SK-N-SH (cell line): ENCODE data around the gene CCDC89. TPM values are rescaled to one million over a fixed set of nuclear protein-coding genes. Genes with fewer than 3 reads are reported as not detected.

ENCODE experiments used
- CTCF ChIA-PET: fragments of 300-600, 350-600 bp; formaldehyde crosslinking; extraction: SDS; loops from one replicate; lab custom pipeline; 2021; lab: Yijun Ruan, JAX
- POLR2A ChIA-PET: fragments of 350-600 bp; sonication (Branson Sonifier 250); formaldehyde crosslinking; extraction: SDS; loops from one replicate; lab custom pipeline; 2020; ENCODE audit warnings: antibody characterized with exemption, inconsistent platforms; lab: Yijun Ruan, JAX
- DNase-seq: peaks from one replicate; pipeline ENCODE4 v3.0.0; 2012
- H2AFZ ChIP-seq: fragments of 200-600 bp; sonication (generic); 2 replicates; pipeline ENCODE4 v1.8.1; 2016; ENCODE audit warnings: antibody characterized with exemption, mild to moderate bottlenecking, low read depth
- H3F3A ChIP-seq: fragments of 200-600 bp; sonication (generic); replicated peaks from 2 replicates; pipeline ENCODE3; 2016; ENCODE audit warnings: antibody characterized with exemption, mild to moderate bottlenecking; ENCODE audit not compliant: insufficient read depth
- H3K27ac ChIP-seq, 2 experiments: fragments of 200-500 bp in 1 of 2; fragments of 200-600 bp in 1 of 2; sonication (Bioruptor generic) in 1 of 2; sonication (generic), shearing (Covaris generic) in 1 of 2; 2 replicates each; pipeline versions ENCODE4 v1.5.1 to v1.6.1; 2014 to 2016; ENCODE audit warnings: low read depth in 2 of 2, inconsistent platforms in 1 of 2, low read length in 1 of 2, mild to moderate bottlenecking in 1 of 2, mixed read lengths in 1 of 2
- H3K27me3 ChIP-seq: fragments of 200-600 bp; sonication (generic), shearing (Covaris generic); 2 replicates; pipeline ENCODE4 v1.6.1; 2016; ENCODE audit warnings: mixed run types; ENCODE audit not compliant: insufficient read depth
- H3K36me3 ChIP-seq, 2 experiments: fragments of 200-500 bp in 1 of 2; fragments of 200-600 bp in 1 of 2; sonication (Bioruptor generic) in 1 of 2; sonication (generic) in 1 of 2; replicated peaks in 1 of 2; 2 replicates each; pipeline versions ENCODE3 to v1.5.1; 2014 to 2016; ENCODE audit warnings: low read length in 1 of 2, mild to moderate bottlenecking in 1 of 2; ENCODE audit not compliant: insufficient read depth in 2 of 2, control insufficient read depth in 1 of 2
- H3K4me1 ChIP-seq, 2 experiments: fragments of 200-500 bp in 1 of 2; fragments of 200-600 bp in 1 of 2; sonication (Bioruptor generic) in 1 of 2; sonication (generic), shearing (Covaris generic) in 1 of 2; 2 replicates each; pipeline versions ENCODE4 v1.5.1 to v1.6.1; 2014 to 2016; ENCODE audit warnings: low read depth in 1 of 2, low read length in 1 of 2, mixed run types in 1 of 2; ENCODE audit not compliant: insufficient read depth in 2 of 2, control insufficient read depth in 1 of 2
- H3K4me2 ChIP-seq: fragments of 200-600 bp; sonication (generic), shearing (Covaris generic); 2 replicates; pipeline ENCODE4 v1.6.1; 2017; ENCODE audit warnings: mixed run types
- H3K4me3 ChIP-seq, 2 experiments: fragments of 200-500 bp in 1 of 2; fragments of 200-600 bp in 1 of 2; sonication (Bioruptor generic) in 1 of 2; sonication (generic), shearing (Covaris generic) in 1 of 2; 2 replicates each; pipeline versions ENCODE4 v1.5.1 to v1.8.1; 2014 to 2016; ENCODE audit warnings: low read depth in 2 of 2, inconsistent platforms in 1 of 2, low read length in 1 of 2, mild to moderate bottlenecking in 1 of 2, mixed read lengths in 1 of 2, moderate library complexity in 1 of 2
- H3K79me2 ChIP-seq: fragments of 200-600 bp; sonication (generic); 2 replicates; pipeline ENCODE4 v1.8.1; 2017; ENCODE audit warnings: mild to moderate bottlenecking; ENCODE audit not compliant: insufficient read depth
- H3K9ac ChIP-seq: fragments of 200-600 bp; sonication (generic); 2 replicates; pipeline ENCODE4 v1.6.1; 2017; ENCODE audit warnings: mixed run types
- H3K9me2 ChIP-seq: fragments of 200-600 bp; sonication (generic); 2 replicates; pipeline ENCODE4 v1.6.1; 2017; ENCODE audit warnings: mixed run types
- H3K9me3 ChIP-seq: fragments of 200-600 bp; sonication (generic); 2 replicates; pipeline ENCODE4 v1.6.1; 2017; ENCODE audit warnings: mixed run types, mild to moderate bottlenecking, moderate library complexity
- H4K20me1 ChIP-seq: fragments of 200-600 bp; sonication (generic); 2 replicates; pipeline ENCODE4 v1.6.1; 2017; ENCODE audit warnings: mild to moderate bottlenecking, mixed run types; ENCODE audit not compliant: insufficient read depth
- CHD2 ChIP-seq: fragments of 150-350 bp; IDR thresholded peaks from 2 replicates; pipeline ENCODE4 v1.6.1; 2018; ENCODE audit warnings: low read length; ENCODE audit not compliant: partially characterized antibody
- EZH2phosphoT487 ChIP-seq: fragments of 200-600 bp; sonication (generic); IDR thresholded peaks from 2 replicates; pipeline ENCODE4 v1.6.1; 2017; ENCODE audit warnings: low read depth, mixed run types, mild to moderate bottlenecking, antibody characterized with exemption, moderate library complexity, borderline replicate concordance
- FOSL2 ChIP-seq: IDR thresholded peaks from 2 replicates; pipeline ENCODE4 v1.4.0; 2012; ENCODE audit warnings: low read depth, mild to moderate bottlenecking, moderate library complexity, borderline replicate concordance
- FOXJ3 ChIP-seq: sonication (generic); formaldehyde crosslinking; IDR thresholded peaks from 2 replicates; pipeline ENCODE4 v1.5.1; 2020; ENCODE audit warnings: mild to moderate bottlenecking, missing genetic modification reagents
- GABPA ChIP-seq: IDR thresholded peaks from 2 replicates; pipeline ENCODE4 v1.4.0; 2012; ENCODE audit warnings: low read depth, mild to moderate bottlenecking
- GATA2 ChIP-seq: sonication (generic); formaldehyde crosslinking; IDR thresholded peaks from 2 replicates; pipeline ENCODE4 v1.5.0; 2020; ENCODE audit warnings: mild to moderate bottlenecking, missing genetic modification reagents
- JUND ChIP-seq: IDR thresholded peaks from 2 replicates; pipeline ENCODE4 v1.4.0; 2012
- MAX ChIP-seq: IDR thresholded peaks from 2 replicates; pipeline ENCODE4 v1.4.0; 2012; ENCODE audit warnings: low read depth
- MEF2A ChIP-seq: IDR thresholded peaks from 2 replicates; pipeline ENCODE4 v1.4.0; 2012; ENCODE audit warnings: low read depth, borderline replicate concordance
- NFIC ChIP-seq: IDR thresholded peaks from 2 replicates; pipeline ENCODE4 v1.4.0; 2012; ENCODE audit warnings: borderline replicate concordance
- NRF1 ChIP-seq: IDR thresholded peaks from 2 replicates; pipeline ENCODE4 v1.6.1; 2012; ENCODE audit warnings: low read depth, mild to moderate bottlenecking, low read length
- POLR2AphosphoS5 ChIP-seq: IDR thresholded peaks from 2 replicates; pipeline ENCODE4 v1.6.1; 2012; ENCODE audit warnings: low read depth, low read length
- RAD21 ChIP-seq: IDR thresholded peaks from 2 replicates; pipeline ENCODE4 v1.6.1; 2012; ENCODE audit warnings: mild to moderate bottlenecking, low read length
- RXRA ChIP-seq: IDR thresholded peaks from 2 replicates; pipeline ENCODE4 v1.4.0; 2012; ENCODE audit warnings: low read depth, mild to moderate bottlenecking, borderline replicate concordance
- SIN3A ChIP-seq: IDR thresholded peaks from 2 replicates; pipeline ENCODE4 v1.6.1; 2012; ENCODE audit warnings: low read depth, mild to moderate bottlenecking, low read length, moderate library complexity, borderline replicate concordance
- SMC3 ChIP-seq: IDR thresholded peaks from 2 replicates; pipeline ENCODE4 v1.6.1; 2012; ENCODE audit warnings: low read depth, low read length, improper control_type of control experiment
- TCF12 ChIP-seq: IDR thresholded peaks from 2 replicates; pipeline ENCODE4 v1.4.0; 2012
- ZBTB33 ChIP-seq: IDR thresholded peaks from 2 replicates; pipeline ENCODE4 v1.4.0; 2012; ENCODE audit warnings: low read depth, borderline replicate concordance
- WGBS: methylation state at CpG from one replicate; pipeline ENCODE4 v1.1.6; 2017; ENCODE audit warnings: low lambda C conversion rate; 5-methylcytosine and 5-hydroxymethylcytosine counted together
- polyA plus RNA-seq, 3 experiments: library from polyadenylated mRNA; depleted of rRNA; stranded (reverse); fragments of >200 nt; gene quantifications; 2 replicates each; pipeline ENCODE4 v1.2.3, GENCODE V29; 2012
- TF ChIP-seq, protein P1 (sequence below): IDR thresholded peaks from 2 replicates; pipeline ENCODE4; 2012
- TF ChIP-seq, protein P2 (sequence below): IDR thresholded peaks from 2 replicates; pipeline ENCODE4 v1.6.1; 2012; ENCODE audit warnings: mild to moderate bottlenecking, low read depth, low read length, moderate library complexity
- TF ChIP-seq, protein P3 (sequence below): fragments of 200-600 bp; sonication (generic); IDR thresholded peaks from 2 replicates; pipeline ENCODE4 v1.6.1; 2017; ENCODE audit warnings: antibody characterized with exemption, mild to moderate bottlenecking, moderate library complexity
- TF ChIP-seq, protein P4 (sequence below): fragments of 150-350 bp; IDR thresholded peaks from 2 replicates; pipeline ENCODE4 v1.6.1; 2016; ENCODE audit warnings: mild to moderate bottlenecking, low read depth, low read length

Gene CCDC89
- polyA plus RNA-seq, 1 of the 3 experiments (the other 2 are of a cell fraction), result 3.9 TPM

- Histone ChIP-seq H2AFZ (peak within 1 kb of the TSS; percentile 86), H3K79me2 (peaks cover 48% of the 10 kb centered on the region), H3K9me2 (0 out of 2 replicates have a peak, but pooled peaks cover 3% of the 10 kb centered on the region), H3K27ac (peak within 1 kb of the TSS; percentile 92 to 95), H3K4me2 (peak within 1 kb of the TSS; percentile 86), H3F3A (no peaks in the 10 kb centered on the region), H4K20me1 (peaks cover 44% of the 10 kb centered on the region), H3K9ac (peak within 1 kb of the TSS; percentile 99), H3K27me3 (no peaks in the 10 kb centered on the region), H3K36me3 (peaks cover 36% of the 10 kb centered on the region in 2 experiments), H3K4me3 (peak within 1 kb of the TSS; percentile 94 to 95), H3K9me3 (no peaks in the 10 kb centered on the region), H3K4me1 (peaks cover 14 to 18% of the 10 kb centered on the region in 2 experiments; a peak in 3 of 4 replicates)
- POLR2A ChIA-PET, result interaction anchor here (0.7 to 2.9 kb wide), 5 partner anchors 17 to 405 kb away, joined by 3 to 23 read pairs (median 14); partner anchors contain the start of genes CCDC89, DLG2, TMEM126A and TMEM126B
- DNase-seq, result peak; percentile 93
- WGBS, result under 1% methylated on average over 48 of the region's 67 CpGs
- CTCF ChIA-PET, result interaction anchor here (0.8 to 2.9 kb wide), 6 partner anchors 14 to 377 kb away, joined by 3 to 15 read pairs (median 4); partner anchors contain the start of genes CCDC89 and TMEM126A
- TF ChIP-seq FOSL2 (no peak; the same call in 1 of the 2 replicates), POLR2AphosphoS5 (peak; percentile 97), NFIC (no peak; the same call in 1 of the 2 replicates), RXRA (no peak), EZH2phosphoT487 (no peak), NRF1 (no peak), GATA2 (no peak), MAX (no peak; the same call in 1 of the 2 replicates), SMC3 (no peak), RAD21 (no peak), CHD2 (peak; percentile 99), MEF2A (no peak), FOXJ3 (CRISPR knock-in tag) (no peak), ZBTB33 (peak; percentile 97), SIN3A (0 out of 2 replicates have a peak, but pooled peaks have one; percentile 37), GABPA (peak; percentile 67), JUND (no peak), TCF12 (no peak)
- TF ChIP-seq, protein P1, sequence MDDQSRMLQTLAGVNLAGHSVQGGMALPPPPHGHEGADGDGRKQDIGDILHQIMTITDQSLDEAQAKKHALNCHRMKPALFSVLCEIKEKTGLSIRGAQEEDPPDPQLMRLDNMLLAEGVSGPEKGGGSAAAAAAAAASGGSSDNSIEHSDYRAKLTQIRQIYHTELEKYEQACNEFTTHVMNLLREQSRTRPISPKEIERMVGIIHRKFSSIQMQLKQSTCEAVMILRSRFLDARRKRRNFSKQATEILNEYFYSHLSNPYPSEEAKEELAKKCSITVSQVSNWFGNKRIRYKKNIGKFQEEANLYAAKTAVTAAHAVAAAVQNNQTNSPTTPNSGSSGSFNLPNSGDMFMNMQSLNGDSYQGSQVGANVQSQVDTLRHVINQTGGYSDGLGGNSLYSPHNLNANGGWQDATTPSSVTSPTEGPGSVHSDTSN, result no peak
- TF ChIP-seq, protein P2, sequence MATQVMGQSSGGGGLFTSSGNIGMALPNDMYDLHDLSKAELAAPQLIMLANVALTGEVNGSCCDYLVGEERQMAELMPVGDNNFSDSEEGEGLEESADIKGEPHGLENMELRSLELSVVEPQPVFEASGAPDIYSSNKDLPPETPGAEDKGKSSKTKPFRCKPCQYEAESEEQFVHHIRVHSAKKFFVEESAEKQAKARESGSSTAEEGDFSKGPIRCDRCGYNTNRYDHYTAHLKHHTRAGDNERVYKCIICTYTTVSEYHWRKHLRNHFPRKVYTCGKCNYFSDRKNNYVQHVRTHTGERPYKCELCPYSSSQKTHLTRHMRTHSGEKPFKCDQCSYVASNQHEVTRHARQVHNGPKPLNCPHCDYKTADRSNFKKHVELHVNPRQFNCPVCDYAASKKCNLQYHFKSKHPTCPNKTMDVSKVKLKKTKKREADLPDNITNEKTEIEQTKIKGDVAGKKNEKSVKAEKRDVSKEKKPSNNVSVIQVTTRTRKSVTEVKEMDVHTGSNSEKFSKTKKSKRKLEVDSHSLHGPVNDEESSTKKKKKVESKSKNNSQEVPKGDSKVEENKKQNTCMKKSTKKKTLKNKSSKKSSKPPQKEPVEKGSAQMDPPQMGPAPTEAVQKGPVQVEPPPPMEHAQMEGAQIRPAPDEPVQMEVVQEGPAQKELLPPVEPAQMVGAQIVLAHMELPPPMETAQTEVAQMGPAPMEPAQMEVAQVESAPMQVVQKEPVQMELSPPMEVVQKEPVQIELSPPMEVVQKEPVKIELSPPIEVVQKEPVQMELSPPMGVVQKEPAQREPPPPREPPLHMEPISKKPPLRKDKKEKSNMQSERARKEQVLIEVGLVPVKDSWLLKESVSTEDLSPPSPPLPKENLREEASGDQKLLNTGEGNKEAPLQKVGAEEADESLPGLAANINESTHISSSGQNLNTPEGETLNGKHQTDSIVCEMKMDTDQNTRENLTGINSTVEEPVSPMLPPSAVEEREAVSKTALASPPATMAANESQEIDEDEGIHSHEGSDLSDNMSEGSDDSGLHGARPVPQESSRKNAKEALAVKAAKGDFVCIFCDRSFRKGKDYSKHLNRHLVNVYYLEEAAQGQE, result 0 out of 2 replicates have a peak, but pooled peaks have one; percentile 24
- TF ChIP-seq, protein P3, sequence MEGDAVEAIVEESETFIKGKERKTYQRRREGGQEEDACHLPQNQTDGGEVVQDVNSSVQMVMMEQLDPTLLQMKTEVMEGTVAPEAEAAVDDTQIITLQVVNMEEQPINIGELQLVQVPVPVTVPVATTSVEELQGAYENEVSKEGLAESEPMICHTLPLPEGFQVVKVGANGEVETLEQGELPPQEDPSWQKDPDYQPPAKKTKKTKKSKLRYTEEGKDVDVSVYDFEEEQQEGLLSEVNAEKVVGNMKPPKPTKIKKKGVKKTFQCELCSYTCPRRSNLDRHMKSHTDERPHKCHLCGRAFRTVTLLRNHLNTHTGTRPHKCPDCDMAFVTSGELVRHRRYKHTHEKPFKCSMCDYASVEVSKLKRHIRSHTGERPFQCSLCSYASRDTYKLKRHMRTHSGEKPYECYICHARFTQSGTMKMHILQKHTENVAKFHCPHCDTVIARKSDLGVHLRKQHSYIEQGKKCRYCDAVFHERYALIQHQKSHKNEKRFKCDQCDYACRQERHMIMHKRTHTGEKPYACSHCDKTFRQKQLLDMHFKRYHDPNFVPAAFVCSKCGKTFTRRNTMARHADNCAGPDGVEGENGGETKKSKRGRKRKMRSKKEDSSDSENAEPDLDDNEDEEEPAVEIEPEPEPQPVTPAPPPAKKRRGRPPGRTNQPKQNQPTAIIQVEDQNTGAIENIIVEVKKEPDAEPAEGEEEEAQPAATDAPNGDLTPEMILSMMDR, result no peak
- TF ChIP-seq, protein P4, sequence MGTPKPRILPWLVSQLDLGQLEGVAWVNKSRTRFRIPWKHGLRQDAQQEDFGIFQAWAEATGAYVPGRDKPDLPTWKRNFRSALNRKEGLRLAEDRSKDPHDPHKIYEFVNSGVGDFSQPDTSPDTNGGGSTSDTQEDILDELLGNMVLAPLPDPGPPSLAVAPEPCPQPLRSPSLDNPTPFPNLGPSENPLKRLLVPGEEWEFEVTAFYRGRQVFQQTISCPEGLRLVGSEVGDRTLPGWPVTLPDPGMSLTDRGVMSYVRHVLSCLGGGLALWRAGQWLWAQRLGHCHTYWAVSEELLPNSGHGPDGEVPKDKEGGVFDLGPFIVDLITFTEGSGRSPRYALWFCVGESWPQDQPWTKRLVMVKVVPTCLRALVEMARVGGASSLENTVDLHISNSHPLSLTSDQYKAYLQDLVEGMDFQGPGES, result no peak
Measured at GRCh38 chr11:85664615-85665481, 21.1 kb downstream of the CCDC89 start, which contains the start of gene CREBZF. Gene CREBZF (minus strand): TSS chr11:85665129. CDS start chr11:85664875, 254 bp downstream.
